Lower lobe of right lung (tissue), 2 donors: Measurements from ENCODE around the gene AMOT. TPM values are rescaled to one million over a fixed set of nuclear protein-coding genes. Genes with fewer than 3 reads are reported as not detected.

ENCODE experiments used
- ATAC-seq, 2 donors: fragments of 200-7000 bp; cut with Tn5 transposase; one replicate each; pipeline ENCODE4 v1.9.1; 2020 to 2022; ENCODE audit warnings: mild to moderate bottlenecking in 2 of 2, moderate library complexity in 2 of 2
- DNase-seq: peaks from one replicate; pipeline ENCODE4 v3.0.0-alpha.2; 2020
- H3K27ac ChIP-seq: fragments of 200-600 bp; one replicate; pipeline ENCODE4 v1.8.0; 2022
- H3K27me3 ChIP-seq: fragments of 200-600 bp; one replicate; pipeline ENCODE4 v1.8.0; 2022; ENCODE audit warnings: low read depth
- H3K36me3 ChIP-seq: fragments of 200-600 bp; one replicate; pipeline ENCODE4 v1.8.0; 2022; ENCODE audit warnings: mild to moderate bottlenecking
- H3K4me1 ChIP-seq: fragments of 200-600 bp; one replicate; pipeline ENCODE4 v1.8.0; 2022
- H3K4me3 ChIP-seq: fragments of 200-600 bp; one replicate; pipeline ENCODE4 v1.8.0; 2022; ENCODE audit warnings: mild to moderate bottlenecking
- H3K9me3 ChIP-seq: fragments of 200-600 bp; one replicate; pipeline ENCODE4 v1.8.0; 2022
- CTCF ChIP-seq: fragments of 200-600 bp; IDR thresholded peaks from one replicate; pipeline ENCODE4 v1.8.0; 2022; ENCODE audit warnings: antibody characterized with exemption, mild to moderate bottlenecking
- intact Hi-C: fragments of 100-400 bp; cut with DNase I; formaldehyde crosslinking; loops from one replicate; pipeline ENCODE4 v1.11.0; 2022
- total RNA-seq: library from RNA; stranded (reverse); fragmentation: NEBNext Ultra II Directional; extraction: Animal tissue kit (Norgen Biotek cat#: 25700); gene quantifications from one replicate; pipeline ENCODE4 v1.2.1, GENCODE V29; 2021
- donor health status: DM: no; HTN: yes; CAD: no; lungs with severe emphysema.

The AMOT gene
- total RNA-seq, 1 donor from 2014 or later: 12.4 TPM

DNA sequence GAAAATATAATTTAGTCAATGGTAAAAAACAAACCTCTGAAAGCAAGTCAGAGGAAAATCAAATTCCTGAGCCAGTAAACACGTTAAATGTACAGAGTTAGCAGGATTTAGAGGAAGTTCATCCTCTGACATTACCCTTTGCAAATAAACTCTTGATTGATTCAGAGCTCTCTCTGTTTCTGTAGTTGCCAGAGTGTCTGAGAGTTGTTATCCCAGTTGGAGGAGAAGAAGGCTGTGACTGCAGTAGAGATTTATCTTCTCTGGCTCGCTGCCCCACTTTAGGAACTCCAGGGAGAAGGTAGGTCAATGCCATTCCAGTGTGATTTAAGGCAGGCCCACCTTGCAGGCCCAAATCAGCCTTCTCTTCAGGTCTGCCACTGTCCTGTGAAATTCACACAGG is 6.2 kb upstream of the AMOT start:
- H3K27ac ChIP-seq: no peak overlapping the region
- H3K9me3 ChIP-seq: no peaks in the 10 kb centered on the region
- no peaks in the 10 kb centered on the region for H3K27me3 ChIP-seq
- no peak overlapping the region for H3K4me3 ChIP-seq
- DNase-seq: no peak
- no peak for TF ChIP-seq CTCF
- ATAC-seq: no peak
- H3K4me1 ChIP-seq: peaks cover 5% of the 10 kb centered on the region
- H3K36me3 ChIP-seq: no peaks in the 10 kb centered on the region
- intact Hi-C loops: no loop called here

- H3K4me3 ChIP-seq: no peak overlapping the region
- intact Hi-C loops: no loop called here
- no peak overlapping the region for H3K27ac ChIP-seq
- H3K4me1 ChIP-seq: no peaks in the 10 kb centered on the region
- no peaks in the 10 kb centered on the region for H3K36me3 ChIP-seq
- no peaks in the 10 kb centered on the region for H3K9me3 ChIP-seq
- no peak for TF ChIP-seq CTCF
- DNase-seq: no peak
- no peak for ATAC-seq
- no peaks in the 10 kb centered on the region for H3K27me3 ChIP-seq
These were observed 5.6 kb upstream of the AMOT start for GRCh38 chrX:112846187-112846586.

GRCh38 chrX:112844250-112844649 is 3.6 kb upstream of the AMOT start:
- ATAC-seq: no peak
- Histone ChIP-seq H3K27me3 (no peaks in the 10 kb centered on the region), H3K36me3 (no peaks in the 10 kb centered on the region), H3K27ac (no peak overlapping the region), H3K4me3 (no peak overlapping the region), H3K4me1 (no peaks in the 10 kb centered on the region), H3K9me3 (no peaks in the 10 kb centered on the region)
- intact Hi-C loops: no loop called here
- no peak for TF ChIP-seq CTCF
- no peak for DNase-seq

DNA sequence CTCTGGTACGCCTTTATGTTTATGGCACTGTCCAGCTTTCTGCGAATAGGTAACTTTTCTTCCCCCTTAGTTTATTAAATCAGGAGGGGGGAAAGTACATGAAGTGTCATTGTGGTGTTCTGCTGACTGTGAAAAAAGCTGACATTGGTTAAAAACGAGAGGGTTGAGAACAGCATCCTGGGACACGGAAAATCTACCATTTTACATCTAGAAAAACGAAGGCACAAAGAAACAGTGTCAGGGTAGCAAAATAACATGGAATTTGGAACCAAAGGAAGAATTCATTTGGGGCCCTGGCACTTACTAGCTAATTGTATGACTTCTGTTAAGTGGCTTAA is 1.2 kb upstream of the AMOT start:
- ATAC-seq: no peak
- TF ChIP-seq CTCF: no peak
- Histone ChIP-seq H3K27me3 (no peaks in the 10 kb centered on the region), H3K4me3 (peak overlapping the region; percentile 75), H3K9me3 (no peaks in the 10 kb centered on the region), H3K4me1 (no peaks in the 10 kb centered on the region), H3K27ac (no peak overlapping the region), H3K36me3 (no peaks in the 10 kb centered on the region)
- DNase-seq: no peak
- intact Hi-C loops: no loop called here

DNA sequence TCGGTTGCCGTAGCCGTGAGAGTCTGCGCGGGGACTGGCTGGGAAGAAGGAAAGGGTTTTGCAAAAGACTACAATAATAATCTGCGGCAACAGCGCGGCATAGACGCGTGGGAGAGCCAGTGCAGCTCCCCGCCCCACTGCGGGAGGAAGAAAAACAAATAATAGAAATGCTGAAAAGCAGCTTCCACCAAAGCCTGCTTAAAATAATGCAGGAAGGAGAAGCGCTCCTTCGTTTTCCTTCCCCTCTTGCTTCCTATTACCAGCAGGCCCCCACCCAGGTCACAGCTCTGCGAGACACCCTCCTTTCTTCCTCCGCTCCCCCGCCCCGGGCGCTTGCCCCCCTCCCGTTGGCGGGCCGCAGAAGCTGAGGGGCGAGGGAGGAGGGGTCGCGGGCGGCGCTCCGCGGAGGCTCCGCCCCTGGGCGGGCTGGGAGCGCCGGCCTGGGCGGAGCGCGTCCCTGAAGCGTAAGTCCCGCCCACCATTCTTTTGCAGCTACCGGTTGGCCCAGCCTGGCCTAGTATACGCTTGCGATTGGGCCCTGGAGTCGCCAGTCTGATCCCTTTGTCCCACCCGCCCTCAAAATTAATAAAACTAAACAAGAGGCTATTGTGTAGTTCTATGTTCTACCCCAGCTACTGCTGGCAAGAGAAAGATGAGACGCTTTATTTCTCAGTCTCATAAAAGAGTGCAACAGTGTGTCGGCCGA is 636 bp upstream of the AMOT start:
- Histone ChIP-seq H3K9me3 (no peaks in the 10 kb centered on the region), H3K27ac (peak overlapping the region; percentile 67), H3K4me1 (no peaks in the 10 kb centered on the region), H3K36me3 (no peaks in the 10 kb centered on the region), H3K4me3 (peak overlapping the region; percentile 75), H3K27me3 (no peaks in the 10 kb centered on the region)
- DNase-seq (peak; percentile 86), ATAC-seq (peak; percentile 98 to 99)
- intact Hi-C loops: no loop called here
- no peak for TF ChIP-seq CTCF

DNA sequence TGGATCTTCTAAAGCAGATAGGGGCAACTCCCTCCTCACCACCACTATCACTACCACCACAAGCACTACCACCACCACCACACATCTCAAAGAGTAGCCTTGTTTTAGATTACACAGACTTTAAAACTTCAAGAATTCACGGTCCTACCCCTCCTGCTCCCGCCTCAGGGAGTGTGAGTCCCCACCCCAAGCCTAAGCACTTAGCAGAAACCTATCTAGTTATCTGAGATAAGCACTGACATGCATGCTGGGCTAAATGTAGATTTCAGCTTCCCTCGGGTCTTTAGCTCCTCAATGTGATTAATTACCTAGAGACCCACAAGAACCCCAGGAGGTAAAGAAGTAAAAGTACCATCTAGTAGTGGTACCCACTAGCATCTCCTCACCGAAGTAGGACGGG is 775 bp downstream of the AMOT start:
- no peak for TF ChIP-seq CTCF
- no peaks in the 10 kb centered on the region for H3K36me3 ChIP-seq
- H3K4me3 ChIP-seq: peak overlapping the region; percentile 75
- ATAC-seq: no peak
- intact Hi-C loops: no loop called here
- no peak for DNase-seq
- H3K4me1 ChIP-seq: no peaks in the 10 kb centered on the region
- H3K27me3 ChIP-seq: no peaks in the 10 kb centered on the region
- H3K9me3 ChIP-seq: no peaks in the 10 kb centered on the region
- no peak overlapping the region for H3K27ac ChIP-seq
